Bronchial epithelial cell (primary cell): ENCODE measurements around the gene MAPK4. TPM values are rescaled to one million over a fixed set of nuclear protein-coding genes. Genes with fewer than 3 reads are reported as not detected.

Source experiments
- DNase-seq: peaks from one replicate; pipeline ENCODE4 v3.0.0-alpha.2; 2010; ENCODE audit warnings: low read depth
- FAIRE-seq: peaks from 2 replicates; lab custom pipeline; 2011; peaks lifted over from hg19 to GRCh38; lab: Jason Lieb, UNC
- H3K27me3 ChIP-seq: 2 replicates; pipeline ENCODE4 v1.5.1; 2011; ENCODE audit warnings: low read length; ENCODE audit not compliant: control insufficient read depth, insufficient read depth
- H3K36me3 ChIP-seq: 2 replicates; pipeline ENCODE4 v1.5.1; 2011; ENCODE audit warnings: low read length; ENCODE audit not compliant: control insufficient read depth, insufficient read depth
- H3K4me3 ChIP-seq: 2 replicates; pipeline ENCODE4 v1.5.1; 2011; ENCODE audit warnings: mild to moderate bottlenecking, low read depth, low read length, control low read depth
- CTCF ChIP-seq: IDR thresholded peaks from 2 replicates; pipeline ENCODE4 v1.5.1; 2011; ENCODE audit warnings: mild to moderate bottlenecking, moderate library complexity, low read length, control low read depth, inconsistent platforms; ENCODE audit not compliant: insufficient read depth, severe bottlenecking
- total RNA-seq: library from RNA; depleted of rRNA; stranded (reverse); fragments of >200 nt; gene quantifications from 2 replicates; pipeline ENCODE4 v1.2.1, GENCODE V29; 2014

Gene MAPK4
- total RNA-seq, 1 donor from 2014 or later = not detected

GRCh38 chr18:50716902-50717301, 157.0 kb downstream of the MAPK4 start:
- DNase-seq (no peak), FAIRE-seq (peak; percentile 83)
- Histone ChIP-seq H3K36me3 (no peaks in the 10 kb centered on the region), H3K27me3 (no peaks in the 10 kb centered on the region), H3K4me3 (no peak overlapping the region)
- TF ChIP-seq CTCF = no peak

- no peak overlapping the region for H3K4me3 ChIP-seq
- no peak for TF ChIP-seq CTCF
- FAIRE-seq (no peak), DNase-seq (no peak)
- no peaks in the 10 kb centered on the region for H3K36me3 ChIP-seq
- H3K27me3 ChIP-seq = no peaks in the 10 kb centered on the region
Observed at GRCh38 chr18:50717563-50717962, 157.7 kb downstream of the MAPK4 start.

- Histone ChIP-seq H3K27me3 (no peaks in the 10 kb centered on the region), H3K4me3 (no peak overlapping the region), H3K36me3 (no peaks in the 10 kb centered on the region)
- no peak for DNase-seq
- no peak for TF ChIP-seq CTCF
- no peak for FAIRE-seq
Observed at GRCh38 chr18:50719471-50720324, 159.8 kb downstream of the MAPK4 start.

GRCh38 chr18:50720325-50720674, 160.4 kb downstream of the MAPK4 start:
- Histone ChIP-seq H3K4me3 (no peak overlapping the region), H3K27me3 (no peaks in the 10 kb centered on the region), H3K36me3 (no peaks in the 10 kb centered on the region)
- DNase-seq = no peak
- no peak for FAIRE-seq
- TF ChIP-seq CTCF = no peak

GRCh38 chr18:50721006-50721405, 161.1 kb downstream of the MAPK4 start:
- H3K27me3 ChIP-seq = no peaks in the 10 kb centered on the region
- H3K4me3 ChIP-seq = no peak overlapping the region
- FAIRE-seq (no peak), DNase-seq (no peak)
- H3K36me3 ChIP-seq = no peaks in the 10 kb centered on the region
- no peak for TF ChIP-seq CTCF
